MCF 10A (cell line): ENCODE data around the gene RRBP1. TPM values are rescaled to one million over a fixed set of nuclear protein-coding genes. Genes with fewer than 3 reads are reported as not detected.

ENCODE experiments used
- BruUV-seq: library from RNA; stranded (reverse); fragments of 400-500 nt; replicated peaks from 2 replicates; lab custom pipeline; 2021; lab: Mats Ljungman, UMichigan
- CTCF ChIA-PET: fragments of 300-600 bp; sonication (Branson Sonifier 250); formaldehyde crosslinking; extraction: SDS; loops from one replicate; lab custom pipeline; 2021; ENCODE audit warnings: antibody characterized with exemption, inconsistent platforms; lab: Yijun Ruan, JAX
- POLR2A ChIA-PET: fragments of 300-600, 350-650 bp; sonication (Branson Sonifier 250); formaldehyde crosslinking; extraction: SDS; loops from one replicate; lab custom pipeline; 2020; ENCODE audit warnings: antibody characterized with exemption, inconsistent platforms; lab: Yijun Ruan, JAX
- DNase-seq: peaks from one replicate; pipeline ENCODE4 v3.0.0-alpha.2; 2018; ENCODE audit not compliant: unreplicated experiment
- H3K27ac Mint-ChIP-seq: one replicate; pipeline ENCODE4 v1.8.0; 2022; ENCODE audit warnings: mild to moderate bottlenecking, low read depth, mixed read lengths; ENCODE audit not compliant: unreplicated experiment
- H3K27me3 Mint-ChIP-seq: one replicate; pipeline ENCODE4 v1.8.0; 2022; ENCODE audit warnings: mixed read lengths; ENCODE audit not compliant: insufficient read depth, unreplicated experiment
- H3K36me3 Mint-ChIP-seq: one replicate; pipeline ENCODE4 v1.8.0; 2022; ENCODE audit warnings: mild to moderate bottlenecking, moderate library complexity, mixed read lengths; ENCODE audit not compliant: insufficient read depth, unreplicated experiment
- H3K4me1 Mint-ChIP-seq: one replicate; pipeline ENCODE4 v1.8.0; 2022; ENCODE audit warnings: mixed read lengths; ENCODE audit not compliant: insufficient read depth, unreplicated experiment
- H3K4me3 Mint-ChIP-seq: one replicate; pipeline ENCODE4 v1.8.0; 2022; ENCODE audit warnings: mild to moderate bottlenecking, moderate library complexity, mixed read lengths; ENCODE audit not compliant: unreplicated experiment
- H3K9me3 Mint-ChIP-seq: one replicate; pipeline ENCODE4 v1.8.0; 2022; ENCODE audit warnings: mixed read lengths; ENCODE audit not compliant: unreplicated experiment
- CTCF ChIP-seq: fragments of 200-600 bp; IDR thresholded peaks from one replicate; pipeline ENCODE4 v1.8.0; 2022; ENCODE audit warnings: antibody characterized with exemption, mild to moderate bottlenecking; ENCODE audit not compliant: unreplicated experiment
- intact Hi-C: fragments of 100-400 bp; cut with micrococcal nuclease; formaldehyde crosslinking; loops from 2 replicates; pipeline ENCODE4 v1.14.1; 2022
- total RNA-seq: library from RNA; stranded (reverse); gene quantifications from 2 replicates; pipeline ENCODE4 v1.2.3, GENCODE V29; 2022

RRBP1 gene
- total RNA-seq, 1 experiment from 2014 or later, result 203 TPM

- CTCF ChIA-PET, result interaction anchor here (0.8 to 9.1 kb wide), 7 partner anchors 10 to 277 kb away, joined by 3 to 78 read pairs (median 3); no protein-coding TSS in a partner anchor
- Mint-ChIP-seq H3K27ac (no peak overlapping the region), H3K4me1 (no peaks in the 10 kb centered on the region), H3K4me3 (no peak overlapping the region), H3K9me3 (no peaks in the 10 kb centered on the region), H3K27me3 (no peaks in the 10 kb centered on the region), H3K36me3 (peaks cover 26% of the 10 kb centered on the region)
- TF ChIP-seq CTCF, result no peak
- intact Hi-C loops, result no loop called here
- no TSS peak for BruUV-seq
- DNase-seq, result no peak
- POLR2A ChIA-PET, result no interaction called here
These were observed 61.4 kb downstream of the RRBP1 start for GRCh38 chr20:17620371-17621228.

GRCh38 chr20:17619351-17620093, 62.5 kb downstream of the RRBP1 start:
- Mint-ChIP-seq H3K9me3 (no peaks in the 10 kb centered on the region), H3K27me3 (no peaks in the 10 kb centered on the region), H3K36me3 (peaks cover 32% of the 10 kb centered on the region), H3K27ac (no peak overlapping the region), H3K4me3 (no peak overlapping the region), H3K4me1 (no peaks in the 10 kb centered on the region)
- ChIA-PET POLR2A (no interaction called here), CTCF (interaction anchor here (0.6 to 9.1 kb wide), 10 partner anchors 9 to 371 kb away, joined by 3 to 78 read pairs (median 4); no protein-coding TSS in a partner anchor)
- intact Hi-C loops, result no loop called here
- BruUV-seq, result no TSS peak
- DNase-seq, result no peak
- no peak for TF ChIP-seq CTCF

GRCh38 chr20:17618673-17619013, 63.4 kb downstream of the RRBP1 start:
- Mint-ChIP-seq H3K27ac (no peak overlapping the region), H3K4me1 (no peaks in the 10 kb centered on the region), H3K4me3 (no peak overlapping the region), H3K36me3 (peaks cover 39% of the 10 kb centered on the region), H3K27me3 (no peaks in the 10 kb centered on the region), H3K9me3 (no peaks in the 10 kb centered on the region)
- BruUV-seq, result no TSS peak
- TF ChIP-seq CTCF, result no peak
- intact Hi-C loops, result no loop called here
- CTCF ChIA-PET, result interaction anchor here (0.6 to 9.1 kb wide), 18 partner anchors 9 to 1001 kb away, joined by 3 to 78 read pairs (median 4); partner anchors contain the start of genes DSTN and SEC23B
- DNase-seq, result no peak
- POLR2A ChIA-PET, result no interaction called here
